ENCODE data around the gene ARID1B. TPM values are rescaled to one million over a fixed set of nuclear protein-coding genes. Genes with fewer than 3 reads are reported as not detected.

ARID1B gene
- total and polyA plus RNA-seq, 7 donors, result 8.1 to 61.1 (median 53.1) TPM

DNA sequence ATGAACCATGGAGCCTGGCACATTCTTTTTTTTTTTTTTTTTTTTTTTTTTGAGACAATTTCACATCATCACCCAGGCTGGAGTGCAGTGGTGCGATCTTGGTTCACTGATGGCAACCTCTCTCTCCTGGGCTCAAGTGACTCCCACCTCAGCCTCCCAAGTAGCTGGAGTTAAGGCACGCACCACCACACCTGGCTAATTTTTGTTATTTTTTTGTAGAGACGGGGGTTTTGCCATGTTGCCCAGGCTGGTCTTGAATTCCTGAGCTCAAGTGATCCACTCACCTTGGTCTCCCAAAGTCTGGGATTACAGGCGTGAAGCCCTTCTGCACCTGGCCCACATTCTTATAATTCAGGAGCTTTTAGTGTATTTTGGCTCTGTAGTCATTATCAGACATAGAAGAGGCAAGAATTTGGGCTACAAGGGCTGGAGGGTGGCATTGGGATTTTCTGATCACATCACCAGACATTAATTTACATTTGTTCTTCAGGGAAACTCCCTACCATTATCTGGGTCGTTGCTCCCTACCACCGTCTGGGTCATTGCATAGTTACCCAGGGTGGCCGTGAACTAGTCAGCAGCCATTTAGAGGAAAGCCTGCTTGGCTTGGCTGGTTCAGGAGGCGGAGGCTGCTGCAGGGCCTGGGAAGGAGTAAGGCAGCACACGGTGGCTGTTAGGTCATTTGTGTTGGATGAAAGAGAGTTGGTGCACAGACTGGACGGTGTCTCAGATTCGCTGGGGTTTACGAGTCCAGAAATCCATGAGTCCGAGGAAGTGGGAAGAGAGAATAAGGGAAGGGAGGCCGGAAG lies 17.6 kb downstream of the ARID1B start:
- Histone ChIP-seq H3K27me3 (ENCODE audit: insufficient read depth in 3 of 3, low read length in 2 of 3) (no peaks in the 10 kb centered on the region), H3K27ac (peak overlapping the region; percentile 38), H3K36me3 (ENCODE audit: insufficient read depth in 1 of 2, low read depth in 1 of 2) (no peaks in the 10 kb centered on the region), H3K4me3 (no peak overlapping the region), H3K4me1 (peaks cover 73% of the 10 kb centered on the region), H3K9me3 (no peaks in the 10 kb centered on the region)
- 59 to 69% (median 60%) methylated on average over 14 of the region's 14 CpGs for WGBS, 3 donors
- DNase-seq (no peak), ATAC-seq (peak; percentile 33 to 88 (median 79))
- intact Hi-C loops (cut with DNase I), result loop anchor here in 1 of 2 donors (5.0 kb wide), 1 partner anchor 153 kb away; no protein-coding TSS in a partner anchor
- TF ChIP-seq, protein P1, sequence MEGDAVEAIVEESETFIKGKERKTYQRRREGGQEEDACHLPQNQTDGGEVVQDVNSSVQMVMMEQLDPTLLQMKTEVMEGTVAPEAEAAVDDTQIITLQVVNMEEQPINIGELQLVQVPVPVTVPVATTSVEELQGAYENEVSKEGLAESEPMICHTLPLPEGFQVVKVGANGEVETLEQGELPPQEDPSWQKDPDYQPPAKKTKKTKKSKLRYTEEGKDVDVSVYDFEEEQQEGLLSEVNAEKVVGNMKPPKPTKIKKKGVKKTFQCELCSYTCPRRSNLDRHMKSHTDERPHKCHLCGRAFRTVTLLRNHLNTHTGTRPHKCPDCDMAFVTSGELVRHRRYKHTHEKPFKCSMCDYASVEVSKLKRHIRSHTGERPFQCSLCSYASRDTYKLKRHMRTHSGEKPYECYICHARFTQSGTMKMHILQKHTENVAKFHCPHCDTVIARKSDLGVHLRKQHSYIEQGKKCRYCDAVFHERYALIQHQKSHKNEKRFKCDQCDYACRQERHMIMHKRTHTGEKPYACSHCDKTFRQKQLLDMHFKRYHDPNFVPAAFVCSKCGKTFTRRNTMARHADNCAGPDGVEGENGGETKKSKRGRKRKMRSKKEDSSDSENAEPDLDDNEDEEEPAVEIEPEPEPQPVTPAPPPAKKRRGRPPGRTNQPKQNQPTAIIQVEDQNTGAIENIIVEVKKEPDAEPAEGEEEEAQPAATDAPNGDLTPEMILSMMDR (IDR thresholded peaks at IDR 0.05), result no peak

DNA sequence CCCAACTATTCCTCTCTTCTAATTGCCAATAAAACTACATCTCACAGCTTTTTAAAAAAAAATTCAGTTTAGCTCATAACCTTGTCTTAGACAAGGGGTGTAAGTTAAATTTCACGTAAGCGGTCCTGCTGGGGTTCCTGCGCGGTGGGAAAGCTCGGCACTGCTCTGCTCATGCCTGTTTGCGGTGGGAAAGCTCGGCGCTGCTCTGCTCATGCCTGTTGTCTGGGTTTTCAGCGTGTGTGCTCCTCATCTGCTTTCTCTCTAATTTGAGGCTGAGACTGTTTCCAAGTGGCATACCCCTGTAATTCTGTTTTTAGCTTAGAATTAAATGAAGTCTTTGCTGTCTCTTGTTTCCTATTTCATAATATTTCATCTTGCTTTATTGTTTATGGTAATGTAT lies 18.6 kb downstream of the ARID1B start:
- H3K27ac ChIP-seq, result no peak overlapping the region
- no peaks in the 10 kb centered on the region for H3K27me3 ChIP-seq (ENCODE audit: insufficient read depth in 3 of 3, low read length in 2 of 3)
- no peaks in the 10 kb centered on the region for H3K9me3 ChIP-seq
- DNase-seq (no peak), ATAC-seq (peak in 3 of 4 donors; percentile 45 to 64 (median 48))
- peaks cover 62% of the 10 kb centered on the region for H3K4me1 ChIP-seq
- H3K36me3 ChIP-seq (ENCODE audit: insufficient read depth in 1 of 2, low read depth in 1 of 2), result no peaks in the 10 kb centered on the region
- WGBS, 3 donors, result 61 to 82% (median 79%) methylated on average over 9 of the region's 9 CpGs
- intact Hi-C loops (cut with DNase I), result no loop called here
- TF ChIP-seq, protein P1 (IDR thresholded peaks at IDR 0.05), result no peak
- peak overlapping the region; percentile 32 for H3K4me3 ChIP-seq

DNA sequence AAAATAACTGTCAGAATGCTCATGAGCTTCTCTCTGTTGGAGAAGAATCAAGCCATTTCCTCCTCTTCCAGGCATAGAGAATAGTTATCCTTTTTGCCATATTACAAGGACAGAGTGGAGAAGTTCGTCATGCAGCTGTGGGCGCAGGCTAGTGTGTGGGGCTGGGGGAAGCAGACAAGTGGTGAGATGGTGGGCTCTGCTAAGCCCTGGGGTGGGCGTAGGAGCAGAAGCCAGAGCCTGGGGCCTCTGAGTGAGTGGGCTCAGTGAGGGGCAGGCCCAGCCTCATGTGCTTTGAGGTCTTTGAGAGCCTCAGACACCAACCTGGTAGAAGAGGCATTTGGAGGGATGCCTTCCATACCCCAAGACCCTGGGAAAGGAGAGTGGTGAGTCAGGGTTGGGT lies 19.4 kb downstream of the ARID1B start:
- DNase-seq (no peak), ATAC-seq (no peak)
- peaks cover 54% of the 10 kb centered on the region for H3K4me1 ChIP-seq
- no peaks in the 10 kb centered on the region for H3K9me3 ChIP-seq
- no peaks in the 10 kb centered on the region for H3K36me3 ChIP-seq (ENCODE audit: insufficient read depth in 1 of 2, low read depth in 1 of 2)
- intact Hi-C loops (cut with DNase I), result no loop called here
- WGBS, 3 donors, result 72 to 80% (median 79%) methylated on average over 3 of the region's 3 CpGs
- H3K4me3 ChIP-seq, result no peak overlapping the region
- no peak overlapping the region for H3K27ac ChIP-seq
- TF ChIP-seq, protein P1 (IDR thresholded peaks at IDR 0.05), result no peak
- no peaks in the 10 kb centered on the region for H3K27me3 ChIP-seq (ENCODE audit: insufficient read depth in 3 of 3, low read length in 2 of 3)

DNA sequence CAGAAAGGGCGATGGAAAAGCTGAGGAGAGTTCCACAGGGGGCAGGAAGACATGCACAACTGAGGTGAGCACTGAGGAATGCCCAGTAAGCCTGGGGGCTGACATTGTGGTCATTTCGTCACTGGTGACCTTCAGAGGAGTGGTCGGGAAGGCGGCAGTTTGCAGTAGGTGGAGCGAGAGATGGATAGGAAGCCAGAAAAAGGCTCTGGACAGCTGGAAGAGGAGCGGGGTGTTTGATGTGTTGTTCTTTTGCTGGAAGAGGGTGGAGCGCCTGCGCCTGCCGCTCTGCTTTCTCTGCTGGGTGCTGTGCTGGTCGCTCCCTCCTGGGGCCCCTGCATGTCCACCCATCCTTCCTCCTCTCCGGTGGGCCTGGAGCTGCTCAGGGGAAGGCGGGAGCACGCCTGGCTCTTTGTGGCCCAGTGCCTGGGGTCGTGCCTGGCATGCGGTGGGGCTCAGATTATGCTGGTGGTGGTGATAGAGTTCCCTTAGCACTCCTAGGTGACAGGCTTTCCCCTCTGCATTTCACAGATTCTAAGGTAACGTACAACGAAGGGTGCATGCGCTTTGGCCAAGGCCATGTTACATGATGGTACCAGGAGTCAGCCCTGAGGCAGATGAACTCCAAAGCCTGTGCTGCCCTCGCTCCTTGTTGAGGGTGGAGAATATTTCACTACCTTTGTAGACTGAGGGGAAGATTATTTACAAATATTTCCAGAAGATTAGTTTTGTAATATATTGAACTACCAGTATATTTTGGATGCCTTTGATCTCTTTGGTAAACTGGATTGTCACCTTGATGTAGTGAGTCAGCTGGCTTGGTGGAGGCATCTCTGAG lies 20.9 kb downstream of the ARID1B start:
- no peaks in the 10 kb centered on the region for H3K9me3 ChIP-seq
- H3K4me1 ChIP-seq, result peaks cover 54% of the 10 kb centered on the region
- TF ChIP-seq, protein P1 (IDR thresholded peaks at IDR 0.05), result no peak
- no peak overlapping the region for H3K4me3 ChIP-seq
- intact Hi-C loops (cut with DNase I), result no loop called here
- H3K36me3 ChIP-seq (ENCODE audit: insufficient read depth in 1 of 2, low read depth in 1 of 2), result no peaks in the 10 kb centered on the region
- peak in 1 of 4 donors; percentile 13 for ATAC-seq
- DNase-seq, result no peak
- 89 to 93% (median 90%) methylated on average over 19 of the region's 19 CpGs for WGBS, 3 donors
- H3K27ac ChIP-seq, result no peak overlapping the region
- no peaks in the 10 kb centered on the region for H3K27me3 ChIP-seq (ENCODE audit: insufficient read depth in 3 of 3, low read length in 2 of 3)
